Forelimb muscle (tissue), 1 donor: ENCODE results near the gene PPM1H. TPM values are rescaled to one million over a fixed set of nuclear protein-coding genes. Genes with fewer than 3 reads are reported as not detected.

Source experiments
- DNase-seq: peaks from one replicate; pipeline ENCODE4 v3.0.0-alpha.2; 2013; ENCODE audit warnings: low read depth
- polyA plus RNA-seq: library from polyadenylated mRNA; unstranded; fragments of 120-200 nt; gene quantifications from one replicate; pipeline ENCODE4 v1.2.1, GENCODE V29; 2013; ENCODE audit not compliant: insufficient read length

The PPM1H gene
- polyA plus RNA-seq, 1 donor = 3.1 TPM

DNA sequence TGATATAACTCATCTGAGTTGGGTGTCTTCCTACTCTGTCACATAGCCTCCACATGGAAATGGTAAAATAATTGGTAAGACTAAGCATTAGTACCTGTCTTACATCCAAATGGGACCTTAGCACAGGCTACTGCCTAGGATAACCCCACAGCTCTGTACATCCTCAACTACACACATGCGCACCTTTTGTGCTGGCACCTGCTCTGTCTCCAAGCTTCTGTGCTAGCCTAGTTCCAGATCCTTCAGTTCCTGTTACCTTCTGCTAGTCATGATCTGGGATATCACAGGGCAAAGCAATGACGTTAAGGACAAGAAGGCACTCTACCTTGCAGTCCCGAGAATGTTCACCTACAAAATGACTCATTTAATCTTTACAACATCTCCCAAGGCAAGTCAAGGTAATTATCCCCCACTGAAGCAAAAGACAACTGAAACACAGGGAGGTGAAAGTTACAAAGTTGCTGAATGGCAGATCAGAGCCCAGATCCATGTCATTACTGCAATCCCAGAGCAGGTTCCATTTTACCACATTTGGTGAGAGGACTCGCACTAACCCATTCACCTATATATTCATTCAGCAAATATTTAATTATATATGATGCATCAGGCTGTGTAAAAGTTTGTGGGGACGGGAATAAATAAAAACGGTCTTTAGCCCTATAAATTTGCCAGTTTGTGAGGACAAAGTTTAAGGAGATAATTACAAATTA is 61.7 kb downstream of the PPM1H start:
- DNase-seq = no peak

DNA sequence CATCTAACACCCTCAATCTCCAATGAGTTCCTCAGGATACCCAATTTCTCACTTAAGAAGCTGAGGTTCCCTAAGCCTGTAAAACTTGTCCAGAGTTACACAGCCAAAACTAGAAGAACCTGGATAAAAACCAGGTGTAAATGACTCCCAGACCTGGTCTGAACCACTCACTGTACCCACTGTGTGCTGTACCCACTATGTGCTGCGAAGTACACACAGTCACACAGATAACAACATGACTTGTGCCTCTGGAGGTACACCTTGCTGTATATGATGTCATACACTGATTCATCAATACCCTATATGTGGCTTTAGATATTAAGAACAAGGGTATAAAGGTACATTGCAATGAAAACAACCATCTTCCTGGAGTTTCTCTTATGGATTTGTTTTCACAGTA is 66.1 kb downstream of the PPM1H start:
- DNase-seq = no peak

- DNase-seq = no peak
These were observed 68.4 kb downstream of the PPM1H start for GRCh38 chr12:62866451-62867082.

- no peak for DNase-seq
These were observed 69.0 kb downstream of the PPM1H start for GRCh38 chr12:62865937-62866336.

- no peak for DNase-seq
These were observed 69.9 kb downstream of the PPM1H start for GRCh38 chr12:62865065-62865464.

DNA sequence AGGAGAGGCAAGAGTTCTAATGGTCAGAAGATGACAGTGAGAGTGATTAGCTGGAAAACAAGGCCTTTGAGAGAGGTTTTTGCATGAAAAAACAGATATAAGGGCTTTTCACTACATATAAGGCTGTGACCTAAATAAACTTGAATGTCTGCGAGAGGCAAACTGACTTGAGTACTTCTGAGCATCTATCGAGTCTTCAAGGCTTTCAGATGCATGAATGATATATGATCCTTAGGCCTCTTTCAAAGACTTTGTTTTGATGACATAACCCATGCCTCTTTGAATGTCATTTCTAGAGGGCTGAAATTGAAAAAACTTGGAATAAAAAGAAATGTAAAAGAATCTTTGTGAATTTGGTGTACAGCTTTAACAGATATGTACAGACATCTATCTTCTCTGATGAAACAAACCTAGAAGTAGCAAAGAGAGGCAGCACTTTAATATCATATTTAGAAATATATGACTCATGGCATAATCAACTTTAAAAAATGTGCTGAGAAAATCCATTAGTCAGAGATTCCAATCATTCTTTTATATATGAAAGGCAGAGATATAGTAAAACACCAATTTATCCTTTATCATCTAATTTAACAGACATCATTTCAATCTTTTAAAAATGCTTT is 72.6 kb downstream of the PPM1H start:
- DNase-seq = no peak

DNA sequence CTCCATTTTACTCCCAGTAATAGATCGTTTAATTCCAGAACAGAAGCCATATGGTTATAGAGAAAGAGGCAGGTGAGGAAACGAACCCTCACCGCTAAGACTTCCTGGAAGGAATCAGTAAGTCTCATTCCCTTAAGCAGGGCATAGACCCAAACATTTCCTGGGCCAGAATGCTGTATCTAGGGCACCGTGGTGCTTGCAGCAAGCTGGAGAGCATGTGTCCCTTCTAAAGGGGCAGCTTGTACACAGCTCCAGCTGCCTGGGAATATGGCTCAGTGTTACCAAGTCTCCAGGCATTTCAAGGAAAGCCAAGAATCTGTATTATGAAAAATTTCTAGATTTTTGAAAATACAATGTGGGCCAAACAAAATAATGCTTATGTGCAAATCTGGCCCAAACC is 73.4 kb downstream of the PPM1H start:
- DNase-seq = no peak

GRCh38 chr12:62860501-62861411 is 74.2 kb downstream of the PPM1H start:
- DNase-seq = no peak

DNA sequence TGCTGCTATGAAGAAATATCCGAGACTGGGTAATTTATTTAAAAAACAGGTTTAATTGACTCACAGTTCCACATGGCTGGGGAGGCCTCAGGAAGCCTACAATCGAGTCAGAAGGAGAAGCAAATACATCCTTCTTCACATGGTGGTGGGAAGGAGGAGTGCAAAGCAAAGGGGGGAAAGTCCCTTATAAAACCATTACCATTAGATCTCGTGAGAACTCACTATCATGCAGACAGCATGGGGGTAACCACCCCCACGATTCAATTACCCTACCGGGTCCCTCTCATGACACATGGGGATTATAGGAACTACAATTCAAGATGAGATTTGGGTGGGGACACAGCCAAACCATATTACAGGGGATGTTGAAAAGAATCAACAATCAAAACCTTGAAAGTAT is 74.9 kb downstream of the PPM1H start:
- DNase-seq = no peak

- DNase-seq = no peak
These were observed 75.6 kb downstream of the PPM1H start for GRCh38 chr12:62859321-62859737.

- no peak for DNase-seq
These were observed 78.5 kb downstream of the PPM1H start for GRCh38 chr12:62856454-62856853.

- no peak for DNase-seq
These were observed 80.9 kb downstream of the PPM1H start for GRCh38 chr12:62854024-62854423.

DNA sequence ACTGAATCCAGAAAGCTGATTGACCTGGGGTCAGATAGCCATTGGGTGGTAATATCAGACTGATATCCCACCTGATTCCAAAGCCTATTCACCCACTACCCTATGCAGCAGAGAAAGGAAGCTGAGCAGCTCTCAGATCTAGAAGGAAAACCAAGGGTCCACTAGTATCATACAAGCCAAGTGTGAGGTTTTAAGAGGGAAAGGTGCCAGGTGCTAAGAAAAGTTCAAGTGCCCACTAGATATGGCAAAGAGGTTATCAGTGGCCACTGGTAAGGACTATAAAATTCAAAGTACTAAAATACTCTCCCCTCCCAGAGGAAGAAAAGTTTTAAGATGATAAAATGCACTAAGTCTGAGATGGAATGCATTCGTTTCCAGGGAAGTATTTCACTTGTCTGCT is 85.6 kb downstream of the PPM1H start:
- DNase-seq = no peak

DNA sequence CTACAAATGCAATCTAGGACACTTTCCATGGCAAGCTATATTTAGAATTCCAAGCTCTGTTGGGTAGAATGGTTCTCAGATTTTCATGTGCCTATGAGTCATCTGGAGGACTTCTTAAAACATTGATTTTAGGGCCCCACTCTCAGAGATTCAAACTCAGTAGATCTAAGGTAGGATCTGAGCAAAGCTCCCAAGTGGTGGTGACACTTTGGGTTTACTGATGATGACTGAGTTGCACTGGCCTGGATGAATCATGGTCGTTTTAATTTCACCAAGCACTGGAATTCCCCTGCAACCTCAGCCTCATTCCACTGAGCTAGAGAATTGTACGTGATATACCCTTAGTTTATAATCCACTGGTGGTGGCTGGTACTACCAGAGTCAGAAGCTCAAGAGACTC is 86.5 kb downstream of the PPM1H start:
- DNase-seq = no peak

GRCh38 chr12:62847709-62848108 is 87.2 kb downstream of the PPM1H start:
- no peak for DNase-seq

DNA sequence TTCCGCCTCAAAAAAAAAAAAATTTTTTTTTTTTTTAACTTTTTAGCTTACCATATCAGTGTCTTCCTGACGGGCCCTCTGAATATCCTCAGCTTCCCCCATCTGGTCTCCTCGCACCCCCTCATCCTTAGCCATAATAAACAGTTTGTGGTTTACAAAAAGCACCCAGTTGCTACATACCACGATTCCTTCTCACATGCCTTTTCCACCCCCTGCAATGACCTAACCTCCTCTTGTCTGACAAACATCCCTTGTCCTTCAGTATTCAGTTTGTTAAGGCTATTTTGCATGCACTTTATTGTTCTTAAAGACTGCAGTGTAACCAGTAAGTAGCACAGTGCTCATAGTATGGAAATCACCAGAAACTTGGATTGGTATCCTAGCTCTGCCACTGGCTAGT is 88.5 kb downstream of the PPM1H start:
- no peak for DNase-seq

DNA sequence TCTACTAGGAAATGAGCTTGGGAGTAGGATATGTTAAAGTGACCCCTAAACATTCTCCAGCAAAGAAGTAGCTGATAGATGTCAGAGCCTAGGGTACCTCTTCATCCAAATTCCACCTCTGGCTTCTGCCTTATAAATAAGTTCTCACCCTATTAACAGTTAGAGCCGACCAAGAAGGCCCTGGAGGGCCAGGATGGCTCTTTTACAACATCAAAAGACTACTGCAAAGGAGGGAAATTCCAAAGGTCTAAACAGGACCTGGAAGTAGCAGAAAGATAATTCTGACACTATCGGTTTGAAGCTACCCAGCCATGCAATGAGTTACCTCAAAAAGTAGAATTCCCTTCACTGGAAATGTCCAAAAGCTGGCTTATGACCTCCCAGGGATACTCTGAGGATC is 90.0 kb downstream of the PPM1H start:
- DNase-seq = no peak

GRCh38 chr12:62843716-62844115 is 91.2 kb downstream of the PPM1H start:
- DNase-seq = no peak

DNA sequence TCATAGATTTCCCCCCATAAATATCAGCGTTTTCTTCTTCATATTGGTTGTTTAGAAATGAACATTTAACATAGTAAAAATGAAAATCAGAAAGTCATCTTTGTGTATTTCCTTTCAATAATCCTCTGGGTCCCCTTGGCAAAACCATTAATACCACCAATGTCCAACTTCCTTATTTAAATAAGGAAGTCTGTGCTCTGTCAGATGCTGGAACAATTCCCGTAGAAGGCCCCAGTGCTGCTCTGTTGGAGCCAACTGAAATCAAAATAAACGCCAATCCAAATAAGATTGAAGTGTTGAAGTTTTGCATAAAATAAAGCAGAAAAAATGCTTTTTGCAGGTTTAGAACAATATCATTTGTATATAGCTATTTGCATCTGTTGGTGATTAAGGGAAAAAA is 93.1 kb downstream of the PPM1H start:
- DNase-seq = no peak

GRCh38 chr12:62840806-62841205 is 94.1 kb downstream of the PPM1H start:
- DNase-seq = no peak

DNA sequence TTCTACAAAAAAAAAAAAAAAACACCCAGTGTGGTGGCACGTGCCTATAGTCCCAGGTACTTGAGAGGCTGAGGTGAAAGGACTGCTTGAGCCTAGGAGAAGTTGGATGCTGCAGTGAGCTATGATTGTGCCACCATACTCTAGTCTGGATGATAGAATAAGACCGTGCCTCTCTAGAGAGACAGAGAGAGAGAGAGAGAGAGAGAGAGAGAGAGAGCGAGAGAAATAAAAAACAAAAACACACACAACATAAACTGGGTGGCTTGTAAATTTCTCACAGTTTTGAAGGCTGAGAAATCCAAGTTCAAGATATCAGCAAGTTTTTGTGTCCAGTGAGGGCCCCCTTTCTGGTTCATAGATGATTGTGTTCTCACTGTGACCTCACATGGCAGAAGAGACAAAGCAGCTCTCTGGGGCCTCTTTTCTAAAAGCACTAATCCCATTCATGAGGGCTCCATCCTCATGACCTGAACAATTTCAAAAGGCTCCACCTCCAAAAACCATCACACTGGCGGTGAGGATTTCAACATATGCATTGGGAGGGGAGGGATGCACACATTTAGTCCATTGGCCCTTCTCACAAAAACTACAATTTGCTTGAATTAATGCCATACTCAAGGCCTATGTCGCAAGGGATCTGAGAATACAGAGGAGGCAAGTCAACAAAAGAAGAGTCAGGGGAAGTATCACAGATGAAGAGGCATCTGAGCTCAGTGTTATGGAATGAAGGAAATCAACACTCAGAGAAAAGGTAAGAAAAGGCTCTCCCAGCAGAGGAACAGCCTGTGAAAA is 94.9 kb downstream of the PPM1H start:
- DNase-seq = no peak
